GM21367 (cell line): Measurements from ENCODE around the gene RFC3.

Experiments
- ATAC-seq: cut with Tn5 transposase; IDR thresholded peaks from one replicate; pipeline ENCODE4 v1.9.1; 2021; ENCODE audit not compliant: unreplicated experiment

Gene RFC3

GRCh38 chr13:33863188-33863789, 45.3 kb downstream of the RFC3 start:
- no peak for ATAC-seq

DNA sequence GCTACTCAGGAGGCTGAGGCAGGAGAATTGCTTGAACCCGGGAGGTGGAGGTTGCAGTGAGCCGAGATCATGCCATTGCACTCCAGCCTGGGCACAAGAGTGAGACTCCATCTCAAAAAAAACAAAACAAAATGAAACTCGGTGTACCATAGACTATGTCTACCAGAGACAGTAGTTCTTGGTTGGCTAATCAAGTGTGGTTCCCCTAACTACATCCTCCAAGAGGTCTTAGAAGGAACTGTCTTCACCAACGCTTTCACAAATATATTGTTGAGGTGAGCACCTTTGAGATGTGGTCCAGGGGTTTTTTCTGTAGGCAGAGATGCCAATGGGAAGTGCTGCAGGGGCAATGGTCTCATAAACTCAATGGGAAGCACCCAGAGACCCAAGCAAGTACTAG, 48.0 kb downstream of the RFC3 start:
- peak; percentile 95 for ATAC-seq

- no peak for ATAC-seq
These were observed 49.5 kb downstream of the RFC3 start for GRCh38 chr13:33867472-33867871.

GRCh38 chr13:33868343-33868994, 50.5 kb downstream of the RFC3 start:
- ATAC-seq = no peak

DNA sequence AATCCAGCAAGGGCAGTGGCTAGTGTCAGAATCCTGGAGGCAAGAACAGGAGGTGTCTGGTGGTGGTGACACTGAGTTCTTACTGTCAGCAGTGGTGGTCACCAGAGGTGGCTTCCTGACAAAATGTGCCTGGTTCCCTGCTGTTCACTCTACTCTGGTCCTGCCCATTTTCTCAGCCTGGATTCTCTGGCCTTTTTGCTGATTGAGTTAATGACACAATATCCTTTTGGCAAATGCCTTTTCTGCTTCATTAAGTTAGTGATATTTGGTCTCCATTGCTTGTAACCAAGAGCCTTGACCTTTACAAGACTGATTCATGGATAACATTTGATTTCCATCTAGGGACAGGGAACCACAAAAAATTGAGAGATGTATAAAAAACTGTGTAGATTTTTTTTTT, 51.1 kb downstream of the RFC3 start:
- no peak for ATAC-seq

- no peak for ATAC-seq
These were observed 52.2 kb downstream of the RFC3 start for GRCh38 chr13:33870046-33870668.

- no peak for ATAC-seq
These were observed 53.5 kb downstream of the RFC3 start for GRCh38 chr13:33871207-33872004.

DNA sequence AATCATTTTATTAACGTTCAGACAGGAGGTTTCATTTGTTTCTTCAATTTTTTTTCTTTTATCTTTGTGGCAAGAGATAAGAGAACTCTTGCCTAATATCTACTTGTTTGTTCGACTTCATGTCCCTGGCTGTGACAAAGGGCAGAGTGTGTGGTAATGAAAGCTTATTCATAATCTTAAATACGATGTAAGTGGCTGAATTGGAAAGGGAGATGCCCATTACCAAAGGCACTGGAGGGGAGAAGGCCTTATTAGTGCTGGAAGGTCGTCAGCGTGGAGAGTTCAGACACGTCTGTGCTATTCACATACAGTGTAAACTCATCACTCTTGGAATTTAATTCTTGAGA, 54.0 kb downstream of the RFC3 start:
- ATAC-seq = no peak

DNA sequence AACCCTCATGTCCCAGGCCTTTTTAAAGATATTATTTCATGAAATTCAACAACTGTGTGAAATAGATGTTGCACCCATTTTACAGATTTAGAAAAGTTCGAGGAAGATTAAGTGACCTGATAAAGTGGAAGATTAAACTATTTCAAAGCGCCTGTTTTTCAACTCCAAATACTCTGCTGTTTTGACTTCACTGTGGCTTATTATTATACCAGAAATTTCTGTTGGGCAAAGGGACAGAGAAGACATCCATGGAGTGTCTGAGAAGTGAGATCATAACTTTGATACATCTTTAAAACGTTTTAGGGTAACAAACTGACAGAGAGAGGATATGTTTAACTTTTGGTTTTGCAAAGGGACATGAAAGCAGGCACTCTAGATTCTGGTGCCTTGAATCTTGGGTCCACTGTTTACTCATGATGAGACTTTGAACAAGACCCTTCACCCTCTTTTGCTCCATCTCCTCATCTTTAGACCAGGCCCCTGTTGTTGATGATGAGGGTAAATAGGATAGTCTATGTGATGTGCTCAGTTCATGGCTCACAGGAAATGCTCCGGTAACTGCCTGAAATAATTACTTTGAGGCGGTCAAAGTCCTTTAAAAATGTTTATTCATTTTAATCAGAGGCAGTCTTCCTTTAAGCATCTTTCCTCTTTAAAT, 55.4 kb downstream of the RFC3 start:
- no peak for ATAC-seq

DNA sequence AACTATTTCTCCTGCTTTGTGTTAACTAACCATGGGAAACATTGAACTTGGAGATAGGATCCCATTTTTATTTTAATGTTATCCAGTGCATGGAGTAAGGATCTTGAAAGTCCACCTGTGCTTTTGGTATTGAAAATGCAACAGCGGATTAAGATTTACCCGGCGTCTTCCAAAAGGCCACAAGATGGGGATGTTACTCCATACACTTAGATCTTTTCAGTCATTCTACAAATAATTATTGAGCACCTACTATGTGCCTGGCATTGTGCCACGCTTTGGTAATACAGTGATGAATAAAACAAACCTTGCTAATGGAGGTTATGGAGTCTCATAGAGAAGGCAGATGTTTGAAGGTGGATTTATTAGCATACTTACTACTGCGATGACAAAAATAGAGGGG, 56.9 kb downstream of the RFC3 start:
- ATAC-seq = no peak

GRCh38 chr13:33875618-33876401, 57.9 kb downstream of the RFC3 start:
- ATAC-seq = no peak

DNA sequence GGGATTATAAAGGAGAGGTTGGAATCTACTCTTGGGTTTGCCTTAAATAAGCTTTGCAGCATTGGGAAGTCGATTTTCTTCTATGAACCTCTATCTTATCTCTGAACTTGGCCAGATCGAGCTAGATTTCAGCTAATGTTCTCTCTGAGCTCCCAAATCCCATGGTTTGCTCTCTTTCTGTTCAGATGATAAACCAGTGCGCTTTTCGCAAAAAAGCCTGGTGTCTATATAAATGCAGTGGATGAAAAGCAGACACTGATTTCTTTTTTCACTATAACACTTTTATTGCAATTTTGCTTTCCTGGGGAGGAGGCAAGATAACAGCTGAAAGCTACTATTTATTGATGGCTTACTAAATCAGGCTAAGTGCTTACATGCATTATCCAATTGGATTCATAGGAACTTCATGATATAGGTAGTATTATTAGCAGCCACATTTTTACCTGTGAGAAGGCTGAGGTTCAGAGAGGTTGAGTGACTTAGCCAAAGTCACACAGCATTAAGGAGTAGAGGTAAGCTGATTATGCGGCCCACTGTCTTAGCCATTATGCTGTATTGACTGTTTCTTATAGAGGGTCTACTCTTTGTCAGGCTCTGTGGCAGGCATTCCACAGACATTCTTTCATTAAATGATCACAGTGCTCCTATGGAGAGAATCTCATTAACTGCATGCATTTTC, 58.9 kb downstream of the RFC3 start:
- ATAC-seq = no peak

DNA sequence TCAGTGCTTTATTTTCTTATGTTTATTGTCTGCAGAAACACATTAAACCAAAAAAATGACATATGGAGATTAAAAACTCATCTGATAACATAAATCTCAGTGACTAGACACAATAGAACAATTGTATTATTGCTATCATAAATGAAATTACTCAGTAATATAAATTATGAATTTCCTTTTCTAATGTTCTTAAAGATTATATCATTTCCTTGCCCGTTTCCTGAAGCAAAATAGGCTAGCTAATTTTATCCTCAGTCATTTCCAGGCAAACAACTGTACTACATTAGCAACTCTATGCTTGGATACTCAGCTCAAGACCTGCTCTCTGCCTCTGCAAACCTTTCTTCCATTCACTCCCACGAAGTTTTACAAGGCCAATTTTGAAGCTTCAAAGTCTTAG, 61.2 kb downstream of the RFC3 start:
- no peak for ATAC-seq

DNA sequence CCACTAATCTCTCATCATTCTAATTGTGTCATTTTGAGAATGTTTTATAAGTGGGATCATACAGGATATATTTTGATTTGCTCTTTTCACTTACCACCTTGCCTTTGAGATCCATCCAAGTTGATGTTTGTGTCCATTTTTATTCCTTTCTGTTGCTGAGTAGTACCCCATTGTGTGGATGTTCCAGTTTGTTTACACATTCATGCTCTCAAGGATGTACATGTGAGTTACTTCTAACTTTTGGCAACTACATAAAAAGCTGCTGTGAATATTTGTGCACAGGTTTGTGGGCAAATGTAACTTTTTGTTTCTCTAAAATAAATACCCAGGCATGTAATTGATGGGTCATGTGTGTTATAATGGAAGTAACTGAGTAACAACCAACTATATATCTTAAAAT, 64.9 kb downstream of the RFC3 start:
- ATAC-seq = no peak

GRCh38 chr13:33884531-33885220, 66.7 kb downstream of the RFC3 start:
- ATAC-seq = no peak
